Measurements from ENCODE around the gene FEN1.

GRCh38 chr11:61768376-61769076, 24.2 kb upstream of the FEN1 start:
- TF ChIP-seq CTCF (IDR thresholded peaks at IDR 0.05): no peak
- TF ChIP-seq POLR2A (IDR thresholded peaks at IDR 0.05): no peak

Data from body of pancreas (tissue), 4 donors.